NCI-H774 (cell line): Measurements from ENCODE around the gene RASGRP3.
"Not testable (repeated sequence)": the region's sequence is repeated elsewhere in the genome, so short reads cannot be mapped to it uniquely, and the experiment has no call there.

Experiments used
- DNase-seq: peaks from one replicate; lab custom pipeline; 2025; lab: John Stamatoyannopoulos, UW

The RASGRP3 gene

GRCh38 chr2:33453905-33454479 lies 22.5 kb upstream of the RASGRP3 start:
- DNase-seq: no peak

- no peak for DNase-seq
Observed at GRCh38 chr2:33457556-33458247, 18.7 kb upstream of the RASGRP3 start.

GRCh38 chr2:33458248-33458819 lies 18.1 kb upstream of the RASGRP3 start:
- DNase-seq: no peak

GRCh38 chr2:33459745-33460144 lies 16.7 kb upstream of the RASGRP3 start:
- no peak for DNase-seq

GRCh38 chr2:33462512-33462911 lies 13.9 kb upstream of the RASGRP3 start:
- DNase-seq: not testable (repeated sequence)

- DNase-seq: no peak
Observed at GRCh38 chr2:33467413-33467812, 9.0 kb upstream of the RASGRP3 start.

GRCh38 chr2:33469238-33469637 lies 7.2 kb upstream of the RASGRP3 start:
- DNase-seq: no peak

- DNase-seq: peak; percentile 32
Observed at GRCh38 chr2:33475224-33476130, 972 bp upstream of the RASGRP3 start.

GRCh38 chr2:33476793-33477190 lies 343 bp downstream of the RASGRP3 start:
- DNase-seq: no peak

GRCh38 chr2:33477473-33478468 lies 1.3 kb downstream of the RASGRP3 start:
- no peak for DNase-seq

GRCh38 chr2:33478968-33479731 lies 2.7 kb downstream of the RASGRP3 start:
- no peak for DNase-seq

- DNase-seq: no peak
Observed at GRCh38 chr2:33482518-33482917, 6.1 kb downstream of the RASGRP3 start.

GRCh38 chr2:33484042-33484621 lies 7.7 kb downstream of the RASGRP3 start:
- no peak for DNase-seq

GRCh38 chr2:33485051-33485450 lies 8.6 kb downstream of the RASGRP3 start:
- no peak for DNase-seq

GRCh38 chr2:33486544-33486943 lies 10.1 kb downstream of the RASGRP3 start:
- DNase-seq: no peak

- no peak for DNase-seq
Observed at GRCh38 chr2:33488178-33488690, 11.8 kb downstream of the RASGRP3 start.

- DNase-seq: no peak
Observed at GRCh38 chr2:33488715-33489540, 12.5 kb downstream of the RASGRP3 start.

GRCh38 chr2:33489835-33490431 lies 13.5 kb downstream of the RASGRP3 start:
- DNase-seq: no peak
